ENCODE data around the gene RCVRN.

DNA sequence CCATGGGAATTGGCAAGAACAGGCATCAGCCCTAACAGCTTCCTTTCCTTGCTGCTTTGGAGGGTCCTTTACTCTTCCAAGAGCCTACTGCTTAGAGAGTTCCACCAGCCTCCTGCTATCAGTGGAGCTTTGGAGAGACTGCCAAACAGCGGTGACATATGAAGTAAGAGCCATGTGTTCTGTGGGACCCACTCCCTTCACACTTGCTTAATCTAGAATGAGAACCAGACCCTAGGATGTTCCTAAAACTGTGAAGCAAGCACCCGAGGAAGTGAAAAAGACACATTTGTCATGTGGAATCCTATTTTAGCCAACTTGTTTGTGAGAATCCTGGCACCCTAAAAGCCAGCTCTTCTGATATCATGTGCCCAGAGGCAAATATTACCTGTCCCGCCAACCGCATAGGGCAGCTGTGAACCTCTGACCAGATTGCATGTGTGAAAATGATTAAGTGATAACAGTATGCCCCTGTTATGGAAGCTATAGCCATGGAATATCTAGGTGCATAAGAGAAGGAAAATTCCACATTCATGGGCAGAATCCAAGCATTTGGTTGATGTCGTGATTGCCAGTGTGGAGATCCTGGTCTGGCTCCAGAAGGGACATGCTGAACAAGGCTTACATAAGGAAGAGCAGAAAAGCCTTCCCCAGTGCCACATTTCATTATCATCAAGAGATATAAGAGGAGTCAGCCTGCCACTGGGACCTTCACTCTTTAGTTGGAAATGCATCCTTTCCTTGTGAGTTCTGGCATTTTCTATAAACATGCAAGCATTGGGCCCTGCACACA, 18.7 kb downstream of the RCVRN start:
- TF ChIP-seq, protein P1, sequence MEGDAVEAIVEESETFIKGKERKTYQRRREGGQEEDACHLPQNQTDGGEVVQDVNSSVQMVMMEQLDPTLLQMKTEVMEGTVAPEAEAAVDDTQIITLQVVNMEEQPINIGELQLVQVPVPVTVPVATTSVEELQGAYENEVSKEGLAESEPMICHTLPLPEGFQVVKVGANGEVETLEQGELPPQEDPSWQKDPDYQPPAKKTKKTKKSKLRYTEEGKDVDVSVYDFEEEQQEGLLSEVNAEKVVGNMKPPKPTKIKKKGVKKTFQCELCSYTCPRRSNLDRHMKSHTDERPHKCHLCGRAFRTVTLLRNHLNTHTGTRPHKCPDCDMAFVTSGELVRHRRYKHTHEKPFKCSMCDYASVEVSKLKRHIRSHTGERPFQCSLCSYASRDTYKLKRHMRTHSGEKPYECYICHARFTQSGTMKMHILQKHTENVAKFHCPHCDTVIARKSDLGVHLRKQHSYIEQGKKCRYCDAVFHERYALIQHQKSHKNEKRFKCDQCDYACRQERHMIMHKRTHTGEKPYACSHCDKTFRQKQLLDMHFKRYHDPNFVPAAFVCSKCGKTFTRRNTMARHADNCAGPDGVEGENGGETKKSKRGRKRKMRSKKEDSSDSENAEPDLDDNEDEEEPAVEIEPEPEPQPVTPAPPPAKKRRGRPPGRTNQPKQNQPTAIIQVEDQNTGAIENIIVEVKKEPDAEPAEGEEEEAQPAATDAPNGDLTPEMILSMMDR (IDR thresholded peaks at IDR 0.05 in 8 of 11, conservative IDR thresholded peaks at IDR 0.05 in 3 of 11), result no peak
- no peak for TF ChIP-seq POLR2A (IDR thresholded peaks at IDR 0.05)

Measured in spleen (tissue), 7 donors.